B cell (primary cell): ENCODE data around the gene GALNT10.

Source experiments
- CTCF ChIP-seq: fragments of 200-600 bp; IDR thresholded peaks from one replicate; pipeline ENCODE4 v1.8.0; 2022; ENCODE audit warnings: antibody characterized with exemption, mild to moderate bottlenecking
- EZH2 ChIP-seq: IDR thresholded peaks from 2 replicates; pipeline ENCODE4 v1.6.1; 2012; ENCODE audit warnings: borderline replicate concordance, low read depth, mild to moderate bottlenecking, moderate library complexity, low read length; ENCODE audit not compliant: insufficient read depth, poor library complexity, severe bottlenecking

GRCh38 chr5:154342963-154343362 is 152.4 kb downstream of the GALNT10 start:
- TF ChIP-seq CTCF (no peak), EZH2 (no peak)
